K562 (cell line): ENCODE results near the gene FAM124A. TPM values are rescaled to one million over a fixed set of nuclear protein-coding genes. Genes with fewer than 3 reads are reported as not detected.

ENCODE experiments used
- ATAC-seq: fragments of 200-7000 bp; cut with Tn5 transposase; 3 replicates; pipeline ENCODE4 v1.9.1; 2020; ENCODE audit warnings: moderate library complexity
- BruUV-seq: library from RNA; stranded (reverse); fragments of 400-500 nt; replicated peaks from 2 replicates; lab custom pipeline; 2021; lab: Mats Ljungman, UMichigan
- CTCF ChIA-PET: fragments of 300-600 bp; formaldehyde crosslinking; extraction: SDS; loops from one replicate; lab custom pipeline; 2021; ENCODE audit warnings: low intra/inter-chr PET ratio; lab: Yijun Ruan, JAX
- POLR2A ChIA-PET: fragments of 300-600, 350-650 bp; sonication (Branson Sonifier 250); formaldehyde crosslinking; extraction: SDS; loops from one replicate; lab custom pipeline; 2021; ENCODE audit warnings: antibody characterized with exemption, inconsistent platforms; lab: Yijun Ruan, JAX
- DNase-seq, 4 experiments: peaks; one replicate each; pipeline versions ENCODE4 v3.0.0 to v3.0.0-alpha.2; 2011 to 2018; ENCODE audit warnings: low spot score in 3 of 4, mixed read lengths in 3 of 4; ENCODE audit errors: extremely low read depth in 1 of 4
- FAIRE-seq: peaks from 2 replicates; lab custom pipeline; 2011; peaks lifted over from hg19 to GRCh38; lab: Jason Lieb, UNC
- H2AFZ ChIP-seq: 2 replicates; pipeline ENCODE4 v1.6.0; 2011; ENCODE audit warnings: low read depth, low read length, control low read depth, inconsistent platforms
- H3K27ac ChIP-seq: fragments of 200-600 bp; 3 replicates; pipeline ENCODE4 v1.8.0; 2011; ENCODE audit warnings: low read depth, mild to moderate bottlenecking, control low read depth, inconsistent platforms, low read length, moderate library complexity, mixed read lengths; ENCODE audit errors: extremely low read depth
- H3K27me3 ChIP-seq, 2 experiments: fragments of 300-600 bp in 1 of 2; 2 replicates in 1 of 2; 3 replicates in 1 of 2; pipeline versions ENCODE4 v1.6.0 to v1.8.0; 2011; ENCODE audit warnings: inconsistent platforms in 2 of 2, low read length in 2 of 2, mild to moderate bottlenecking in 1 of 2, mixed read lengths in 1 of 2, moderate library complexity in 1 of 2; ENCODE audit not compliant: control insufficient read depth in 2 of 2, insufficient read depth in 2 of 2
- H3K36me3 ChIP-seq: fragments of 300-600 bp; 3 replicates; pipeline ENCODE4 v1.8.0; 2011; ENCODE audit warnings: mild to moderate bottlenecking, low read length, inconsistent platforms; ENCODE audit not compliant: control insufficient read depth, insufficient read depth
- H3K4me1 ChIP-seq, 2 experiments: fragments of 200-600 bp in 1 of 2; replicated peaks in 1 of 2; 2 replicates in 1 of 2; 3 replicates in 1 of 2; pipeline versions ENCODE4 v1.5.1 to v1.8.0; 2011; ENCODE audit warnings: inconsistent platforms in 2 of 2, low read length in 2 of 2, mild to moderate bottlenecking in 1 of 2, mixed read lengths in 1 of 2, moderate library complexity in 1 of 2; ENCODE audit not compliant: control insufficient read depth in 2 of 2, insufficient read depth in 2 of 2
- H3K4me2 ChIP-seq: 2 replicates; pipeline ENCODE4 v1.6.1; 2011; ENCODE audit warnings: low read length, control low read depth, inconsistent platforms, mixed read lengths; ENCODE audit not compliant: insufficient read depth
- H3K4me3 ChIP-seq: fragments of 200-600 bp; sonication (generic), shearing (Covaris generic); 2 replicates; pipeline ENCODE4 v1.5.1; 2016; ENCODE audit warnings: control low read depth, inconsistent platforms
- H3K79me2 ChIP-seq: fragments of 200-600 bp; 3 replicates; pipeline ENCODE4 v1.8.0; 2011; ENCODE audit warnings: low read length, inconsistent platforms; ENCODE audit not compliant: control insufficient read depth, insufficient read depth
- H3K9ac ChIP-seq, 2 experiments: 2 replicates each; pipeline versions ENCODE4 v1.6.0 to v1.6.1; 2011; ENCODE audit warnings: low read depth in 2 of 2, low read length in 2 of 2, control low read depth in 1 of 2, inconsistent platforms in 1 of 2, mild to moderate bottlenecking in 1 of 2, mixed read lengths in 1 of 2; ENCODE audit not compliant: insufficient read depth in 1 of 2
- H3K9me1 ChIP-seq: one replicate; pipeline ENCODE4 v1.6.0; 2011; ENCODE audit warnings: inconsistent platforms, mild to moderate bottlenecking, low read length, moderate library complexity; ENCODE audit not compliant: control insufficient read depth, insufficient read depth
- H3K9me3 ChIP-seq: replicated peaks from 2 replicates; pipeline ENCODE4 v1.5.1; 2011; ENCODE audit warnings: low read depth, low read length, inconsistent platforms; ENCODE audit not compliant: control insufficient read depth, insufficient read depth
- H4K20me1 ChIP-seq: replicated peaks from 2 replicates; pipeline ENCODE4 v1.6.1; 2011; ENCODE audit warnings: low read length, inconsistent platforms, mixed read lengths; ENCODE audit not compliant: control insufficient read depth, insufficient read depth
- ESRRA ChIP-seq: fragments of 450-650 bp; IDR thresholded peaks from 2 replicates; pipeline ENCODE4 v1.6.1; 2014; ENCODE audit warnings: low read depth, mild to moderate bottlenecking, moderate library complexity, borderline replicate concordance
- GTF2F1 ChIP-seq: IDR thresholded peaks from 2 replicates; pipeline ENCODE4 v1.6.1; 2011; ENCODE audit warnings: low read depth, low read length, improper control_type of control experiment
- HOXB6 ChIP-seq: fragments of 250-450 bp; sonication (Bioruptor Pico); IDR thresholded peaks from 2 replicates; pipeline ENCODE4 v1.5.1; 2022; ENCODE audit warnings: mild to moderate bottlenecking, borderline replicate concordance
- MCM2 ChIP-seq: fragments of 450-650 bp; IDR thresholded peaks from 2 replicates; pipeline ENCODE4 v1.6.1; 2017; ENCODE audit warnings: low read depth, mild to moderate bottlenecking
- TRIM24 ChIP-seq, 2 experiments: fragments of 450-650 bp; IDR thresholded peaks; 2 replicates each; pipeline ENCODE4 v1.6.1; 2016
- ZFPM2 ChIP-seq: fragments of 250-450 bp; sonication (Bioruptor Pico); IDR thresholded peaks from 2 replicates; pipeline ENCODE4 v1.5.1; 2022; ENCODE audit warnings: mild to moderate bottlenecking
- WGBS: fragments of 100-300 bp; shearing (Covaris generic); methylation state at CpG from one replicate; pipeline ENCODE4 v1.1.6; 2016; ENCODE audit warnings: low coverage, mixed read lengths; ENCODE audit not compliant: insufficient coverage; ENCODE audit errors: missing lambda C conversion rate; 5-methylcytosine and 5-hydroxymethylcytosine counted together
- in situ Hi-C: fragments of 300-500 bp; cut with MboI; formaldehyde crosslinking; loops from 4 replicates; pipeline ENCODE4 v1.15.0; 2018; ENCODE audit warnings: inconsistent platforms, mixed read lengths
- intact Hi-C: fragments of 100-400 bp; cut with micrococcal nuclease; formaldehyde crosslinking; loops from 2 replicates; pipeline ENCODE4 v1.14.2; 2022
- polyA plus RNA-seq, 8 experiments: library from polyadenylated mRNA; depleted of rRNA in 4 of 8; stranded (reverse) in 5 of 8; unstranded in 3 of 8; fragments of >200 nt; fragmentation: Nextera tagmentation in 2 of 8; fragmentation: Illumina TruSeq in 1 of 8; extraction: Ambion mirVana in 2 of 8; extraction: Trizol in 1 of 8; gene quantifications; 2 replicates each; pipeline versions ENCODE4 v1.2.1 to v1.2.3, GENCODE V29; 2011 to 2014; ENCODE audit warnings: inconsistent platforms in 1 of 8, missing spikeins in 1 of 8
- total RNA-seq, 7 experiments: library from RNA; depleted of rRNA in 6 of 7; stranded (reverse); fragments of >200 nt in 6 of 7; fragmentation: Illumina TruSeq in 2 of 7; extraction: Trizol in 2 of 7; gene quantifications; 2 replicates each; pipeline versions ENCODE4 v1.2.1 to v1.2.3, GENCODE V29; 2011 to 2021; ENCODE audit warnings: low replicate concordance in 1 of 7

FAM124A gene
- total and polyA plus RNA-seq, 9 of the 15 experiments (the other 6 are each of a cell fraction or from before 2014, with no cell fraction given), result not detected

DNA sequence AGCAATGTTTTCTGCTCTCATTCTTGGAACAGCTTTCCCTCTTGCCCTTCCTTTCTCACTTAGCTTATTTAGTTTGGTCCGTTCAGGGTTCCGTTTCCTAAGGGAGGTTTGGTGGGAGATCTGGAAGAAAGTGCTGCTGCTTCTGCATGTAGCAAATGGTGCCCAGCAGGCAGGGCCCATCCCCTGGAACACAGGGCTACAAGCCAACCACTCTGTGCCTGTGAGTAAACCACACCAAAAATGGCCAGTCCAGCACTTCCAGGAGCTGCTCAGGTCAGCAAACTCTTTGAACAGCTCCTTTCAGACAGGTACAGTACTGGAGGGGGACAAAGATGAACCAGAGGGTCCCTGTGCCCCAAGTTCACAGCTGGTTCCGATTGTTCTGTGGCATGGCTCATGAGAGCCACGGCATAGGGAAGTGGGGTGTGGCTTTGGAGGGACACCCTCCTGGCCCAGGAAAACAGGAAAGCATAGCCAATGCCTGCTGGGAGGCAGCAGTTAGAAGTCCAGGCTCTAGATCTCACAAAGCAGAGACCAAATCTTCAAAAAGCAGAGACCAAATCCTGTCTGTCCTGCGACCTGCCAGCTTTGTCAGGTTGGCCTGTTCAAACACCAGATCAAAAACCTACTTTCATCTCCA, 39.5 kb downstream of the FAM124A start:
- no peak overlapping the region for H3K4me3 ChIP-seq
- 0% methylated on average over 5 of the region's 5 CpGs for WGBS
- no peak for DNase-seq
- no peak for TF ChIP-seq TRIM24 (IDR thresholded peaks at IDR 0.05)
- no peak for TF ChIP-seq HOXB6
- TF ChIP-seq ZFPM2, result no peak
- no peak for TF ChIP-seq ESRRA
- TF ChIP-seq GTF2F1, result no peak
- no peak for TF ChIP-seq MCM2
- H3K36me3 ChIP-seq, result no peaks in the 10 kb centered on the region
- H3K4me2 ChIP-seq, result no peak overlapping the region
- no peak overlapping the region for H2AFZ ChIP-seq
- no peaks in the 10 kb centered on the region for H4K20me1 ChIP-seq
- peaks cover 4 to 51% of the 10 kb centered on the region in 2 experiments; a peak in 3 of 5 replicates for H3K27me3 ChIP-seq
- no peaks in the 10 kb centered on the region; a peak in 1 of 5 replicates for H3K4me1 ChIP-seq
- H3K79me2 ChIP-seq, result no peaks in the 10 kb centered on the region
- no peak overlapping the region for H3K9ac ChIP-seq
- H3K9me3 ChIP-seq, result no peaks in the 10 kb centered on the region
- in situ Hi-C loops (no loop called here), intact Hi-C loops (no loop called here)
- ATAC-seq, result no peak
- FAIRE-seq, result no peak
- CTCF ChIA-PET, result no interaction called here
- H3K27ac ChIP-seq, result no peak overlapping the region
- no TSS peak for BruUV-seq
- POLR2A ChIA-PET, result interaction anchor here (0.7 kb wide), 1 partner anchor 26 kb away, joined by 3 read pairs; no protein-coding TSS in a partner anchor
- no peaks in the 10 kb centered on the region for H3K9me1 ChIP-seq
